Tibial nerve (tissue), 3 donors: ENCODE data around the gene NCS1.

Experiments
- CTCF ChIP-seq, 5 experiments: fragments of 200-600 bp in 3 of 5; fragments of 450-650 bp in 2 of 5; sonication (generic) in 3 of 5; IDR thresholded peaks; one replicate each; pipeline ENCODE4 v1.5.1; 2016 to 2019; ENCODE audit warnings: antibody characterized with exemption in 5 of 5, mild to moderate bottlenecking in 3 of 5, moderate library complexity in 2 of 5
- POLR2A ChIP-seq, 2 donors: fragments of 450-650 bp; IDR thresholded peaks; one replicate each; pipeline ENCODE4 v1.6.1; 2017; ENCODE audit warnings: antibody characterized with exemption in 2 of 2, mild to moderate bottlenecking in 2 of 2, moderate library complexity in 2 of 2

- TF ChIP-seq CTCF (IDR thresholded peaks at IDR 0.05) (no peak), POLR2A (IDR thresholded peaks at IDR 0.05) (no peak)
Observed at GRCh38 chr9:130144703-130145102, 27.5 kb upstream of the NCS1 start.
